Activated CD4-positive, alpha-beta T cell treated with anti-CD3 and anti-CD28 coated beads, Interleukin-2, amount 10 ng/mL, durations not matched to agents 24 days and 14 days (primary cell): ENCODE results near the gene IL17D. TPM values are rescaled to one million over a fixed set of nuclear protein-coding genes. Genes with fewer than 3 reads are reported as not detected.
A peak's percentile ranks its signal among the peaks of the same experiment; 100 is the strongest.

ENCODE experiments used
- DNase-seq: peaks from one replicate; pipeline ENCODE4 v3.0.0; 2022
- H3K27ac Mint-ChIP-seq: one replicate; pipeline ENCODE4 v1.8.0; 2022; ENCODE audit warnings: mild to moderate bottlenecking, mixed read lengths
- H3K27me3 Mint-ChIP-seq: one replicate; pipeline ENCODE4 v1.8.0; 2022; ENCODE audit warnings: mixed read lengths
- H3K36me3 Mint-ChIP-seq: one replicate; pipeline ENCODE4 v1.8.0; 2022; ENCODE audit warnings: low read depth, mild to moderate bottlenecking, mixed read lengths
- H3K4me1 Mint-ChIP-seq: one replicate; pipeline ENCODE4 v1.8.0; 2021; ENCODE audit warnings: mixed read lengths
- H3K4me3 Mint-ChIP-seq: one replicate; pipeline ENCODE4 v1.8.0; 2022; ENCODE audit warnings: mild to moderate bottlenecking, moderate library complexity, mixed read lengths
- H3K9me3 Mint-ChIP-seq: one replicate; pipeline ENCODE4 v1.8.0; 2021; ENCODE audit warnings: mixed read lengths
- intact Hi-C: fragments of 100-400 bp; cut with micrococcal nuclease; formaldehyde crosslinking; loops from one replicate; pipeline ENCODE4 v1.15.1; 2023
- total RNA-seq: library from RNA; stranded (reverse); gene quantifications from 2 replicates; pipeline ENCODE4 v1.2.3, GENCODE V29; 2022

IL17D gene
- total RNA-seq, 1 donor from 2014 or later = not detected

DNA sequence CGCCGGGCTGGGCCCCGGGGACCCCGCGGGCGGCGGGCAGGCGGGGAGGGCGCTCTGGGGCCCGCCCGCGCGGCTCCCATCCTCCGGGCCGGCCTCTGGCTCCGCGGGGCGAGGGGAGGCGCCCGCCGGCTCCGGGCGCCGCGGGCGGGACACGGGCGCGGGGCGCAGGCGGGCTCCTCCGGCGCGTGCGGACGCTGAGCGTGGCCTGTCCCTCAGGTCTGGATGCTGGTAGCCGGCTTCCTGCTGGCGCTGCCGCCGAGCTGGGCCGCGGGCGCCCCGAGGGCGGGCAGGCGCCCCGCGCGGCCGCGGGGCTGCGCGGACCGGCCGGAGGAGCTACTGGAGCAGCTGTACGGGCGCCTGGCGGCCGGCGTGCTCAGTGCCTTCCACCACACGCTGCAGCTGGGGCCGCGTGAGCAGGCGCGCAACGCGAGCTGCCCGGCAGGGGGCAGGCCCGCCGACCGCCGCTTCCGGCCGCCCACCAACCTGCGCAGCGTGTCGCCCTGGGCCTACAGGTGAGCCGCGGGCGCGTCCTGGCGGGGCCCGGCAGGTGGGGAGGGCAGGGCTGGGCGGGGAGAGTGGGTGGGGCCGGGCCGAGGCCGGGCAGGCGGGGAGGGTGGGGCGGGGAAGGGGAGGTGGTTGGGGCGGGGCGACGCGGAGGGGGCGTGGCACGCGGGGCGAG lies 420 bp downstream of the IL17D start:
- intact Hi-C loops = loop anchor here (1.0 to 10.0 kb wide), 7 partner anchors 69 to 522 kb away; partner anchors contain the start of genes CRYL1, EEF1AKMT1, IFT88 and XPO4
- Mint-ChIP-seq H3K36me3 (no peaks in the 10 kb centered on the region), H3K27me3 (peaks cover 41% of the 10 kb centered on the region), H3K9me3 (no peaks in the 10 kb centered on the region), H3K4me3 (no peak overlapping the region), H3K4me1 (peaks cover 10% of the 10 kb centered on the region), H3K27ac (no peak overlapping the region)
- DNase-seq = peak; percentile 92

DNA sequence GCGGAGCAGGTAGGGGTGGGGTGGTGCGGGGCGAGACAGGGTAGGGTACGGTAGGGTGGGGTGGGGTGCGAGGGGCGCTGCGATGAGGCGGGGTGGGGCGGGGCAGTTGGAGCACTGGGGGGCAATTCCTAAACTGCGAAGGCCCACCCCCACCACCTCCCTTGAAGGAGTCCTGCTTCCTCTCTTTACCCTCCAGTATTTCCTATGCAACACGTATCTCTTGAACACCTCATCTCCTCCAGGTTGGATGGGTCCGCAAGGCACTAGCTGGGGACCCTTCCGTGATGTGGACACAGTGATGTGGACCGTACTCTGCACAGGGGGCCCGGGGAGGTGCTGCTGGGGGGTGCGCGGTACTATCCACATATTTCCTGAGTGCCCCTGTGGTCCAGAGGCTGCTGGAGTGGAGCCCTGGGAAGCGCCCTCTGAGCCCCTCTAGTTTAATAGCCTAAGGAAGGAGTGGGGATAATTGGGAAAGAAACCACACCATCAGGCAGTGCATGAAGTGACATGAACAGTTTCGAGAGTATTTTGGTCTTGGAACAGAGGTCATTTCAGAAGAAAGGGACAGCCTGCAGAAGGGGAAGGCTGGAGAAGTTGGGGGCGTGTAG lies 1.1 kb downstream of the IL17D start:
- intact Hi-C loops = loop anchor here (1.0 to 10.0 kb wide), 6 partner anchors 69 to 522 kb away; partner anchors contain the start of genes CRYL1, EEF1AKMT1 and XPO4
- H3K4me1 Mint-ChIP-seq = peaks cover 12% of the 10 kb centered on the region
- H3K27ac Mint-ChIP-seq = peak overlapping the region; percentile 22
- no peaks in the 10 kb centered on the region for H3K36me3 Mint-ChIP-seq
- H3K4me3 Mint-ChIP-seq = peak overlapping the region; percentile 76
- DNase-seq = no peak
- H3K27me3 Mint-ChIP-seq = peaks cover 39% of the 10 kb centered on the region
- H3K9me3 Mint-ChIP-seq = no peaks in the 10 kb centered on the region

DNA sequence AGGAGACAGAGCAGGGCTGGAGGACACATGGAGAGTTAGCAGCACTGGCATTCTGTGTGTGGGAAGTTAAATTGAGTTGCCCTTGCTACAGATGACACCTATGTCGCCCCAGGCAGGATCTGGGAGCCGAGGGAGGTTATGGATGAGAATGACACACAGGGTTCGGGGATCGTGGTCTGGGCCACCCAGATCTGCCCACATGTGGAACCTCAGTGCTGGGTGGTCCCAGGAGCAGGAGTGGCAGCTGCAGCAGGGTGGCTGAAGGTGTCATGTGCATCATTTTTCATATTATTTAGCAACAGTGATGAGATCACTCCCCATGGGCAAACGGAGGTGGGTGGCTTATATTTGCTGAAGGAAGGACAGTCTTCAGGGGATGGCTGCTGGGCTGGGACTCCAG lies 3.2 kb downstream of the IL17D start:
- no peak for DNase-seq
- no peak overlapping the region for H3K27ac Mint-ChIP-seq
- no peaks in the 10 kb centered on the region for H3K9me3 Mint-ChIP-seq
- intact Hi-C loops = loop anchor here (10.0 kb wide), 1 partner anchor 198 kb away; the partner anchor contains the start of gene XPO4
- no peak overlapping the region for H3K4me3 Mint-ChIP-seq
- H3K4me1 Mint-ChIP-seq = peaks cover 14% of the 10 kb centered on the region
- no peaks in the 10 kb centered on the region for H3K36me3 Mint-ChIP-seq
- peaks cover 21% of the 10 kb centered on the region for H3K27me3 Mint-ChIP-seq

DNA sequence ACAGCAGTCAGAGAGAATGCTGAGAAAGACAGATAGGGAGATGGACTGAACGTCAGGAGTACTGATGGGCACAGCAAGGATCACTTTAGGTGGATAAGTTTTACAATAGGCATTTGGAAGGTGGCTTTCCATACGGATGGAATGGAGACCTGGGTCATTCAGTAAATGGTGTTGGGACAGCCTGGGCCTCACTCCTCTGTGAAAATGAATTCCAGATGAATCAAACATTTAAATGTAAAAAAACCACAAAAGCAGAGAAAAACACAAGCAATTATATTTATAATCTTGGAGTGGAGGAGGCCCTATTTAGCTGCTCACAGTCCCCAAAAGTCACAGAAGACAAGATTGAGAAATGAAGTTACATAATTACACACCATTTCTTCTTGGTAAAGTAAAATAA lies 4.7 kb downstream of the IL17D start:
- no peak overlapping the region for H3K4me3 Mint-ChIP-seq
- no peaks in the 10 kb centered on the region for H3K9me3 Mint-ChIP-seq
- no peaks in the 10 kb centered on the region for H3K36me3 Mint-ChIP-seq
- H3K27ac Mint-ChIP-seq = no peak overlapping the region
- H3K27me3 Mint-ChIP-seq = peaks cover 9% of the 10 kb centered on the region
- no peak for DNase-seq
- intact Hi-C loops = loop anchor here (10.0 kb wide), 1 partner anchor 197 kb away; the partner anchor contains the start of gene XPO4
- H3K4me1 Mint-ChIP-seq = peaks cover 11% of the 10 kb centered on the region

DNA sequence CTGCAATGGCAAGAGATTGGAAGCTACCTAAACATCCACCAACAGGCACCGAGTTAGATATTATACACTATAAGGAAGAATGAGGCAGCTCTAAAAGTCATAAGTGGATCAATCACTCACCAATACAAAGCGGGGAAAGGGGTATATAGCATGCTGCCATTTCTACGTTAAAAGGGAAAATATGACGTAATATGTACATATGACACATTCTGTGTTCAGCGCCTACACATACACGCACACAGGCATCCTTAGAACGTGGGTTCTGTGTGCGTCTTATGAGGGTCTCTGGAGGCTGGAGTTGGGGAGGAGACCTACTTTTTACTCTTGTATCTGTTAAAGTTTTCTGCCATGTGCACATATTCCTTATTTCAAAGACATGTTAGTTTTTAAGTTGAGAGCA lies 5.9 kb downstream of the IL17D start:
- no peak overlapping the region for H3K27ac Mint-ChIP-seq
- H3K4me3 Mint-ChIP-seq = no peak overlapping the region
- peaks cover 18% of the 10 kb centered on the region for H3K27me3 Mint-ChIP-seq
- H3K36me3 Mint-ChIP-seq = no peaks in the 10 kb centered on the region
- no peaks in the 10 kb centered on the region for H3K9me3 Mint-ChIP-seq
- DNase-seq = no peak
- peaks cover 10% of the 10 kb centered on the region for H3K4me1 Mint-ChIP-seq
- intact Hi-C loops = loop anchor here (10.0 kb wide), 1 partner anchor 195 kb away; the partner anchor contains the start of gene XPO4

DNA sequence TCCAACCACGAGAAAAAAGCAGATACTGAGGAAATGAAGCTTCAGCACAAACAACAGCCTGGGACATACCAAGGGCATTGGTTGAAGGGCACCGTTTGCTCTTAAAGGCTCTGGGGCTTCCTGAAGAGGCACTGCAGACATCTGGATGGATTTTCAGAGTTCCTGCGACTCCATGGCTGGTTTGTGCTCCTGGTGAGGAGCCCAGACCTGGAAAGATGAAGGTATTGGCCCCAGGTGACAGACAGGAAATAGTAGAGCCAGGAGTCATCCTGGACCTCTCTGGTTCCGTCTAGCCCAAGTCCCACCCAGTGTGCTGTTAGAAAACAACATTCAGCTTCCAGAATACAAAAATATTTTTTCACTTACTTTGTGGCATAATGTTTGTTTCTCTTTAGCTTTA lies 6.3 kb downstream of the IL17D start:
- no peak for DNase-seq
- Mint-ChIP-seq H3K4me3 (no peak overlapping the region), H3K4me1 (peaks cover 8% of the 10 kb centered on the region), H3K9me3 (no peaks in the 10 kb centered on the region), H3K36me3 (no peaks in the 10 kb centered on the region), H3K27ac (no peak overlapping the region), H3K27me3 (peaks cover 17% of the 10 kb centered on the region)
- intact Hi-C loops = loop anchor here (10.0 kb wide), 1 partner anchor 195 kb away; the partner anchor contains the start of gene XPO4

DNA sequence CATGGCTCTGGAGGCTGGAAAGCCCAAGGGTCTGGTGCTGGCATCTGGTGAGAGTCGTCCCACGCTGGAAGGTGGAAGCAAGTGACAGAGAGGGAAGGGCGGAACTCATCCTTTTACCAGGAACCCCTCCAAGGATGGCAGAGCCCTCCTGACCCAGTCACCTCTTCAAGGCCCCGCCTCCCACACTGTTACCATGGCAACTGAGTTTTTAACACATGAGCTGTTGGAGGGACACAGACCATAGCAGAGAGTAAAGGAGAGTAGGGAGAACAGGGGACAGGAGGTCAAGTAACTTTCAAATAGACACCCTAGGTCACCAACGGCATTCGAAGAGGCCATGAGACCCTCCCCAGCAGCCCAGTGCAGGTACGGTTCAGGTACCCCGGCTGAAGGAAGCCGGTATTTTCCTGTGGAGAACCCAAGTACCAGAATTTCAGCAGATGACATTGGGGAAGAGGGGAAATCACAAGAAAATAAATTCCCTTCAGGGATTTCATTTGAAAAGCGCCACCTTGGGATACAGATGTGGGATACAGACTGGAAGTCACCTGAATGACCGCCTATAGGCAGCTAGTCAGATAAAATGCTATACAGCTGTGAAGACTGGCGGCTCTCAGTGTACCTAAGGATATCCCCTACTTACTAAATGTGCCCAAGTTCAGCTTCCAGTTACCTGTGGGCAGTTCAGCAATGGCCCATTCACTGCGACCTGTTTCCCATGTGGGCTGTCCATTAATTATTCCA lies 8.0 kb downstream of the IL17D start:
- no peaks in the 10 kb centered on the region for H3K36me3 Mint-ChIP-seq
- H3K9me3 Mint-ChIP-seq = no peaks in the 10 kb centered on the region
- peaks cover 15% of the 10 kb centered on the region for H3K27me3 Mint-ChIP-seq
- no peak for DNase-seq
- H3K4me3 Mint-ChIP-seq = no peak overlapping the region
- H3K27ac Mint-ChIP-seq = no peak overlapping the region
- intact Hi-C loops = loop anchor here (1.0 to 2.0 kb wide), 2 partner anchors 117 to 213 kb away; no protein-coding TSS in a partner anchor
- peaks cover 8% of the 10 kb centered on the region for H3K4me1 Mint-ChIP-seq

DNA sequence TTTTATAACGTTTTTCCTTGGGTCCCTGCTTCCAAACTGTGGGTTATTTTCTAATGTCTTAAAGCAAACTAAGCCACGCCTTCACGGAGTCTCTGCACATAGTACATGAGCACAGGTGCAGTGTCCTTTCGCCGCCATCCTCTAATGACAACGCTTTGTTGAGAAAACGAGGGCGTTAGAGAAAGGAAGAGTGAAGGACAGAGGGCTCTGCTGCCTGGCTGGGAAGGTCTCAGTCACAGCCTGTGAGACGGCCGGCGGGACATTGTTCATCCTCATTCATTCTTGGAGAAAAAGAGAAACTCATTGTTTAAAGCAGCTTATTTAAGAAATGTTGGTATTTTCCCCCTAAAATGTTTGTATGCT lies 9.5 kb downstream of the IL17D start:
- Mint-ChIP-seq H3K4me3 (peak overlapping the region; percentile 5), H3K9me3 (no peaks in the 10 kb centered on the region), H3K27ac (no peak overlapping the region), H3K4me1 (peaks cover 8% of the 10 kb centered on the region), H3K27me3 (peaks cover 15% of the 10 kb centered on the region), H3K36me3 (no peaks in the 10 kb centered on the region)
- intact Hi-C loops = loop anchor here (2.0 kb wide), 1 partner anchor 116 kb away; no protein-coding TSS in a partner anchor
- no peak for DNase-seq

DNA sequence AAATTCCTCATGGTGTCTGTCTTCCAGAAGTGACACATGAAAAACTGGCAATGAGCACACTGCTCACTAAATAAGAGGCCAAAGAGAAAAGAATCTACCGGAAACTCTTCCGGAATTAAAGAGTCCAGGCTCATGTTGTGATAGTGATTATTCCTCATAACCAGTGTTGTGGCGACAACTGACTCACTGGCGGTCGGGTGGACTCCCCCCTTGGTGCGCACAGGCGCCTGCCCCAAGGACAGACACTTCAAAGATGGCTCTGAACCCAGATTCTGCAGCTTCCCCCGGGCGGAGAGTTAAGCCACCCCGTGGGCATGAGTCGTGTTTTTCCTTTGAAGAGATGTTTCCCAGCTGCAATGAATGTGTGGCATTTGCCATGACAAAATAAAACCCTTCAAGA lies 10.3 kb downstream of the IL17D start:
- Mint-ChIP-seq H3K4me3 (no peak overlapping the region), H3K4me1 (peaks cover 8% of the 10 kb centered on the region), H3K27me3 (peaks cover 15% of the 10 kb centered on the region), H3K27ac (no peak overlapping the region), H3K9me3 (no peaks in the 10 kb centered on the region), H3K36me3 (no peaks in the 10 kb centered on the region)
- intact Hi-C loops = loop anchor here (2.0 kb wide), 1 partner anchor 115 kb away; no protein-coding TSS in a partner anchor
- no peak for DNase-seq

DNA sequence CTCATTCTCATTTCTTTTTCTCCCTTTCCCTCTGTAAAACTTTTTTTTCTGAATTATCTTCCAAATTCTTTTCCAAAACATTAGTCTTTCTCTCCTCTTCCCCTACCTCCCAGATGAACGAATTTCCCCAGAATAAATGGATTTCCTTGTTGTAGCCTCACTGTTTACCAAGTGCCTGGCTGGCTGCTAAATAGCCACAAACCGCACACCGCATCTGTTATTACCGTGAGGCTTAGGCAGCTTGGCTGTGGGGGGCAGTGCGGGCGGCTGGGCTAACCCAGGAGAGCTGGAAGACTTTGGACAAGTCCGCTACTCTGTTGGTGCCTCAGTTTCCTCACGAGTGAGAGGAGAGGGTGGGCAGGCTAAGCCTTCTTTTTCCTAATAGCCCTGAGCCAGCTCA lies 10.7 kb downstream of the IL17D start:
- Mint-ChIP-seq H3K4me1 (peaks cover 7% of the 10 kb centered on the region), H3K9me3 (no peaks in the 10 kb centered on the region), H3K27ac (no peak overlapping the region), H3K27me3 (peaks cover 15% of the 10 kb centered on the region), H3K36me3 (no peaks in the 10 kb centered on the region), H3K4me3 (no peak overlapping the region)
- intact Hi-C loops = no loop called here
- DNase-seq = no peak

DNA sequence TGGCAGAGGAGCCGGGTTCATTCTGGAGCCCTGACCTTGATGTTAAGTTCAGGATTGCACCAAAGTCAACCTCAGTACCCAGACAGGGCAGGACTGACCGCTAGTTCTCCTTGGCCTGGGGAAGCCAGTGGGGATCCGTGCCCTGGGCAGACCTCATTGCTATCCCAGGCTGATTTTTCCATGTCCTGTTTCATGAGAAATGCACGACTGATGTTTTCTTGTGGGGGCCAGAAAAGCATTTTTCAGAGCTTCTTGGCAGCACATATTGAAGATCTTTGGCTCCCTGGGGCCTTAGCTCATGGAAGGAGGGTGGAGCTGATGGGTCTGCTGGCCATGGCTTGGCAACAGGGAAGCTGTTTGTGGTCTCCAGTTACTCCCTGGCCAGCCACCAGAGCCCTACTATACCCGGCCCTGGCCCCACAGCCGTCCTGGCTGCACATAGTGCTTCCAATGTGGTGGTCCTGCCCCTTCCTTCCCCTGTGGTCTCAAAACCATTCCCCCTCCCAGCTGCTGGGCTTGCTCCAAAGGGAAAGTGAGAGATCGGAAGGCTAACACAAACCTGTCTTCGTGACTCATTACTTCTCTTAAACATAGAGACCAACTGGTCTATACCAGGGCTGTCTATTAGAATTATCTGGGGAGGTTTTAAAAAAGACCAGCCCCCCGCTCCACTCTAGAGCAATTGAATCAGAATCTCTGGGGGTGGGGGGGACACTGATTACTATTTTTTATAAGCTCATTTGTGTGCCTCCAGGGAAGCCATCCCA lies 11.2 kb downstream of the IL17D start:
- H3K27me3 Mint-ChIP-seq = peaks cover 15% of the 10 kb centered on the region
- intact Hi-C loops = no loop called here
- DNase-seq = no peak
- H3K27ac Mint-ChIP-seq = no peak overlapping the region
- peaks cover 6% of the 10 kb centered on the region for H3K4me1 Mint-ChIP-seq
- no peaks in the 10 kb centered on the region for H3K36me3 Mint-ChIP-seq
- H3K4me3 Mint-ChIP-seq = no peak overlapping the region
- no peaks in the 10 kb centered on the region for H3K9me3 Mint-ChIP-seq

DNA sequence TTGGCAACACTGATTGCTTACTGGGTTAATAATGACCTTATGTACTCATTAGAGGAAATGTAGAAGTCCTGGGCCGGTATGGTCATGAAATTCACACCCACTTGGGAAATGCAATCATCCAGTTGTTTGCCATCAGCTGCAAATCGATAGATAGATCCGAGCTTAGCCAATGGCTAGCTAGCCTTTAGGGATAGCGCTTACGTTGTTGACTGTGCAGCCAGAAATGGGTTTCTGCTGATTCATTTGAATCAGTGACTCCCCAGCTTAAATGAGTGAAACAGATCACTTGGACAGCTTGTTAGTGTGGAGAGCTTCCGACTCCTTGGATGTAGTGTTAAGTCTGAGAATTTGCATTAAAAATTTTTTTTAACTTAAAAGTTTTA lies 11.8 kb downstream of the IL17D start:
- intact Hi-C loops = no loop called here
- H3K4me1 Mint-ChIP-seq = peaks cover 6% of the 10 kb centered on the region
- no peak overlapping the region for H3K27ac Mint-ChIP-seq

DNA sequence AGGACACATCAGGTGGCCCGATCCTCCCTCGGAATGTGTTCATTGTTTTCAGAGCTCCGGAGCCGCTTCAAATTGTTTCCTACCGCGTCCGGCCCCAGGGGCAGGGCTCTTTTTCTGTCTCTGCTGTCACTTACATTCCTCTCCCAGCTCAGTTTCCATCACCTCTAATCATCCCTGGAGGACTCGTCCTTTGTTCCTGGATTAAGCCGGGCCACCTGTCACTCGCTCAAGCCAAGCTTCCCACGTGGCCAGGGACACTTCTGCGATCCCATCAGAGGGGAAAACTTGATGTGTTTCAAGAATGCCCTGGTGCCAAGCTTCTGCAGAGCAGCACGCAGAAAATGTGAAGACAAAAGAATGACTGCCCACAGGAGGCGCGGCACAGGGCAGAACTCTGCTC lies 13.5 kb downstream of the IL17D start:
- intact Hi-C loops = no loop called here
- Mint-ChIP-seq H3K4me1 (peaks cover 5% of the 10 kb centered on the region), H3K9me3 (no peaks in the 10 kb centered on the region), H3K27ac (no peak overlapping the region), H3K27me3 (peaks cover 22% of the 10 kb centered on the region), H3K4me3 (no peak overlapping the region), H3K36me3 (no peaks in the 10 kb centered on the region)
- no peak for DNase-seq

More for the DNA sequence above, 11.8 kb downstream of the IL17D start:
- Mint-ChIP-seq H3K9me3 (no peaks in the 10 kb centered on the region), H3K27me3 (peaks cover 15% of the 10 kb centered on the region), H3K36me3 (no peaks in the 10 kb centered on the region), H3K4me3 (no peak overlapping the region)
- no peak for DNase-seq
